Dermis microvascular lymphatic vessel endothelial cell (primary cell): ENCODE measurements around the gene DPM1. TPM values are rescaled to one million over a fixed set of nuclear protein-coding genes. Genes with fewer than 3 reads are reported as not detected.
"Not testable (repeated sequence)": the region's sequence is repeated elsewhere in the genome, so short reads cannot be mapped to it uniquely, and the experiment has no call there.

Source experiments
- DNase-seq, 2 donors: peaks; one replicate each; pipeline versions ENCODE4 v3.0.0 to v3.0.0-alpha.2; 2010; ENCODE audit warnings: low read depth in 2 of 2
- total RNA-seq: library from RNA; depleted of rRNA; stranded (reverse); fragments of >200 nt; gene quantifications from 2 replicates; pipeline ENCODE4 v1.2.1, GENCODE V29; 2014

DPM1 gene
- total RNA-seq, 1 donor from 2014 or later: 45.6 TPM

DNA sequence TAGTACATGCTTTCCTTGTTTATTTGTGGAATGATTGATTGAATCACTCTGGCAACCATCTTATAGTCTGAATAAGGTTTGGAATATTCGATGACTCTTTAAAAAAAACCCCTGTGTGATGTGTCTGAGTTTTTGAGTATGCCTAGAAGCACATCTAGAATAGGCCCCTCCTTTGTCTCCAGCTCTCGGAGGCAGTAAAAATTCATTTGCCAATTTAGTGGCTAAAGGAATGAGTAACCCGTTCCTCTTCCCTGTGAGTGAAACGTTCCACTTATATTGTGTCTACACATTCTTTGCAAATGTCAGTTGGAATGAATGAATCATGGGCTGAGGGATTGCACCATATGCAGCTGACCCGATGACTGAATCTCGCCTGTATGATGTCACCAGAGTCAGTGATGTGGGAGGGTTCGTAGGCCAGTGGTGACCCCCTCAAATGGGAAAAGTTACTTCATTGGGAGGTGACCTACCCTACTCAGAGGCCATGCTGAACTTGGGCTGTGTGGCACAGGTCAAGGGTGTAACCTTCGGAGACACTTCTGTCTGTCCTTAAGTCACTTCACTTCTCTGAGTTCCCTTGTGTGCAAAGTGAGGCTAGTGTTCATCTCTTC lies 21.8 kb upstream of the DPM1 start:
- DNase-seq: peak; percentile 78 to 79

DNA sequence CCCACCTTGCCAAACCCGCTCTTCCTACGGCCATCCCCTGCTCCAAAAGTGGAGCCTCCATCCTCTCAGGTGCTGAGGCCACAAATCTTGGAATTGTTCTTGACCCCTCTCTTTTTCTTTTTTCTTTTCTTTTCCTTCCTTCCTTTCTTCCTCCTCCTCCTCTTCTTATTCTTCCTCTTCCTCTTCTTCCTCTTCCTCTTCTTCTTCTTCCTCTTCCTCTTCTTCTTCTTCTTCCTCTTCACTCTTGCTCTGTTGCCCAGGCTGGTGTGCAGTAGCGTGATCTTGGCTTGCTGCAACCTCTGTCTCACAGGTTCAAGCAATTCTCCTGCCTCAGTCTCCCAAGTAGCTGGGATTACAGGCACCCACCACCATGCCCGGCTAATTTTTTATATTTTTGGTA lies 20.2 kb upstream of the DPM1 start:
- not testable (repeated sequence) for DNase-seq

DNA sequence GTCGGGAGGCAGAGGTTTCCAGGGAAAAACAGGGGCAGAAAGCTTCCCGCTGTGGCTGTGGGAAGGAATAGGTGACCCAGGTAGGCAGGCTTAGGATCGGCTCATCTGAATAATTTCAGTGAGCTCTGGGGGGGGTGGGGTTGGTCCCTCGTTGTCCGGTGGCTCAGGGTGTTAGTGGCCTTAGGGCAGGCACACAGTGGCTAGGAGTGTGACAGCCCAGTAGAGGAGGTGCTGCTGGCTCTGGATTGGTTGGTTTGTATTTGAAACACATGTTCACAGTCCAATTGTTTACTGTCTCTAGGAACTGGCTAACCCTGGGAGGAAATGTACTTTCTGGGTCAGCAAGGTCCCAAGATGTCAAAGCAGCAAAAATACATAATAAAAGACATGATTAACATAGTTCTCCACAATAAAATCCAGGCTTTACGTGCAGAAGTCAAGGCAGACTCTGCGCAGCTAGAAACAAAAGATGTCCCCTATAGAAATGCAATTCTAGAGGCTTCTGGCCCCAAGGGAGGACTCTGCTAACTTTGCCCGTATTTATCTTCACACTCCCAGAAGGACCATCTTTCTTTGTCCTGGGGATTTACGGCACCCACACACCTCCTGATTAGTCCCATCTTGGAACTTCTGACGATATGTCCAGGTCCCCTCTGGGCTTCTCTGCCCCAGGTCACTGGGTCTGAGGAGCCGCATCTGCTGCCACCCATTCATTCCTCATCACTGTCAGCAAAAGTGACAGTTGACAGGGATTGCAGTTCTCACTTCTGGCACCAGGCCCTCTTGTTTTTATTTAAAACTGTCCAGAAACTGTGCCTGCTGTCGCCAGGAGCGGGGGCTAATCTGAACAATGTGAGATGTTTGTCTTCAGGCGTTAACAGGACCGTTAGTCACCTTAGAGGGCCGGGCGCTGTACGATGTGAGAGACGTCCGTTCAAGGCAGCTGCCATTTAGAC lies 19.0 kb upstream of the DPM1 start:
- no peak for DNase-seq

DNA sequence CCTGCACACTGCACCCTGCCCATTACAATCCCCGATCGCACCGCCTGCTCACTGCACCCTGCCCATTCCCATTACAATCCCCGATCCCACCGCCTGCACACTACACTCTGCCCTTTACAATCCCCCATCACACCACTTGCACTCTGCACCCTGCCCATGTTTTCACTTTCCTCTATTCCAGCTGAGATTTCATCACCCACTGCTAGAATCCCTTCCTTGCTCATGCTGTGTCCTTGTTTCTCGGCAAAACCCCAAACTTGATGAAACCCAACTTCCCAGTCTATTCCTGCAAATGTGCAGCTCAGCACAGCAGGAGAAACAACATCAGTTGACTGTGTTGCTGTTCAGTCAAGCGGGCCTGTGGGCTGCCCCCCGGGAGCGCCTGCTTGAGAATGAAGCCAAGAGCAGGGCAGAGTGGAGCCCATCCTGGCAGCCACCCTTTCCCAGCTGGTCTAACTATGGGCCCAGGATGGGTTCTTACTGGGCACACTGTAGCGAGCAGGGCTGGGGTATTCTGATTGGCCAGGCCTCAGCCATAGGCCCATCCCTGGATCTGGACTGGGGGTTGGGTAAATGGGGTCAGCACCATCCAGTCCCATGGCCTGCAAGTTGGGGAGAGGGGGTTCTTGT lies 17.5 kb upstream of the DPM1 start:
- no peak for DNase-seq

DNA sequence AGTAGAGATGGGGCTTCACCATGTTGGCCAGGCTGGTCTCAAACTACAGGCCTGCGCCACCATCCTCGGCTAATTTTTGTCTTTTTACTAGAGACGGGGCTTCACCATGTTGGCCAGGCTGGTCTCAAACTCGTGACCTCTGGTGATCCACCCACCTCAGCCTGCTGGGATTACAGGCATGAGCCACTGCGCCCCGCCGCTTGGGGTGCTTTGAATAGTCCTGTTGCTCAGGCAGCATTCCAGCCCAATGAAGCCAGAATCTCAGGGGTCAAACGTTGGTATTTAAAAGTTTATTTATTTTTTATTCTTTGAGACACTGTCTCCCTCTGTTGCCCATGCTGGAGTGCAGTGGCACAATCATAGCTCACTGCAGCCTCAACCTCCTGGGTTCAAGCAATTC lies 11.6 kb upstream of the DPM1 start:
- no peak for DNase-seq

DNA sequence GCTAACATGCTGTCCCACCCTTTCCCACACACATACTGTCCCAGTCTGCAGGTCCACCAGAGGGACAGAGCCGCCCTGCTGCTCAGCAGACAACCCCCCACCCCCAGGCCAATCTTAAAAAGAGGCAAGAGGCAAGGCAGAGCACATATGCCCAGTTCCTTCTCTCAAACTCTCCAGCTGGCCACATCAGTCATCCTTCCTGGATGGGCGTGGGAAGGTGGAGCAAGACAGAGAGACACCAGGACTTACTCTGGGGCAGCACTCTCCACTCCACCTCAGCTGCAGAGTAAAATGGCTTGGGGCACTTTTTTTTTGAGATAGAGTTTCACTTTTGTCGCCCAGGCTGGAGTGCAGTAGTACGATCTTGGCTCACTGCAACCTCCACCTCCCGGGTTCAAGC lies 11.1 kb upstream of the DPM1 start:
- DNase-seq: no peak

DNA sequence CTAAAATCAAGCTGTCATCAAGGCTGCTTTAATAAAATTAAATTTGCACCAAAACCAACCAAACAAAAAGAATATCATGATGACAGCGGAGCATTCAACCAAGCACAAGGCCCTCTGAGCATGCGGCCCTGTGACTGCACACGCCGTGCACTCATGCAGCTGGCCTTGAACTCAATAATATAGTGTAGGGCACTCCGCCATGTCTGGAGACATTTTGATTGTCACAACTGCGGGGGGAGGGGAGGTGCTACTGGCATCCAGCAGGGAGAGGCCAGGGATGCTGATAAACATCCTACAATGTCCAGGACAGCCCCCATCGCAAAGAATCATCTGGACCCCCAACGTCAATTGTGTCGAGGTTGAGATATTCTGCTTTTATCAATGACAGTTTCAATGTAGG lies 10.0 kb upstream of the DPM1 start:
- no peak for DNase-seq

DNA sequence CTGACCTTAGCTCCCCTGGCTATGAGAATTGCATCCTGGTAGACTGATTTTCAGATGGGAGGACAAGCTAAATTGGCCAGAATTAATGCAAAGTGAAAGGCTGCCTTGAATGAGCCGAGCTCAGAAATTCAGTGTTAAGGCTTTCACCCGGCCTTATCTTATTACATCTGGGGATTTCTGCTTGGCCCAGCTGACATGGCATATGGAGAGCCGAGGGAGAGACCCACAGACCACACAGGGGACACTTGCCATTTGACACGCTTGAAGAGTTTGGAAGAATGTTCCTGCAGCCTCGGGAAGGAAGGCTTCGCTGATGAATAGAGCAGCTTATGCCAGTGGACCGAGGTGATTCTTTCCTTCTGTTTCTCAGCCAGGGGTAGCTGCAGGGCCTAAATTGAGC lies 9.3 kb upstream of the DPM1 start:
- no peak for DNase-seq

DNA sequence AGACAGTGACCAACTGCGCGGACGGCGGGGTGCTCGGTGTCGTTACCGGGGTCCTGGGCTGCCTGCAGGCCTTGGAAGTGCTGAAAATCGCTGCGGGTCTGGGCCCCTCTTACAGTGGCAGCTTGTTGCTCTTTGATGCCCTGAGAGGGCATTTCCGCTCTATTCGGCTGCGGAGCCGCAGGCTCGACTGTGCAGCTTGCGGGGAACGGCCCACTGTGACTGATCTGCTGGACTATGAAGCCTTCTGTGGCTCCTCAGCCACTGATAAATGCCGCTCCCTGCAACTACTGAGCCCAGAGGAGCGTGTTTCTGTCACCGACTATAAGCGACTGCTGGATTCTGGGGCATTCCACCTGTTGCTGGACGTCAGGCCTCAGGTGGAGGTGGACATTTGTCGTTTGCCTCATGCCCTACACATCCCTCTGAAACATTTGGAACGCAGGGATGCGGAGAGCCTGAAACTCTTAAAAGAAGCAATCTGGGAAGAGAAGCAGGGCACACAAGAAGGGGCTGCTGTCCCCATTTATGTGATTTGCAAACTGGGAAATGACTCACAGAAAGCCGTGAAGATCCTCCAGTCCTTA lies 1.3 kb upstream of the DPM1 start:
- no peak for DNase-seq

DNA sequence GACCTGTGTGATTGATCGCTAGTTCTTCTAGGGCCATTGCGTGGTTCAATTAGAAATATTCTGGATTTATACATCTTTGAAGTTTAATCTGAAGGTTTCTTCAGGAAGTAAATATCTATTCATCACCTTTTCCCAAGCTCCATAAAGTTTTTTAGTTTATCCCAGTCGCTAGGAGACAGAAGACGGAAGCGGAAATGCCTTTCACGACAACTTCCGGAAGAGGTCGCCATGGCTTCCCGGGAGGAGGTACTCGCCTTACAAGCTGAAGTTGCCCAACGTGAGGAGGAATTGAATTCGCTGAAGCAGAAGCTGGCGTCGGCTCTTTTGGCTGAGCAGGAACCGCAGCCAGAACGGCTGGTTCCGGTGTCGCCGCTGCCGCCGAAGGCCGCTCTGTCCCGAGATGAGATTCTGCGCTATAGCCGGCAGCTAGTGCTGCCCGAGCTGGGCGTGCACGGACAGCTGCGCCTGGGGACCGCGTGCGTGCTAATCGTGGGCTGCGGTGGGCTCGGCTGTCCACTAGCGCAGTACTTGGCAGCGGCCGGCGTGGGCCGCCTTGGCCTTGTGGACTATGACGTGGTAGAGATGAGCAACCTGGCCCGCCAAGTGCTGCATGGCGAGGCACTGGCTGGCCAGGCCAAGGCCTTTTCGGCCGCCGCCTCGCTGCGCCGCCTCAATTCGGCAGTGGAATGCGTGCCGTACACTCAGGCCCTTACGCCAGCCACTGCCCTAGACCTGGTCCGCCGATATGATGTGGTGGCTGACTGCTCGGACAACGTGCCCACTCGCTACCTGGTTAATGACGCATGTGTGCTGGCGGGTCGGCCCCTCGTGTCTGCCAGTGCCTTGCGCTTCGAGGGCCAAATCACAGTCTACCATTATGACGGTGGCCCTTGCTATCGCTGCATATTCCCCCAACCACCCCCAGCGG lies 547 bp upstream of the DPM1 start, which contains the start of gene MOCS3:
MOCS3 (plus strand) TSS at position 204 of the 928 bp plus-strand sequence; CDS start at position 229, 25 bp downstream.
- DNase-seq: peak; percentile 93 to 94

DNA sequence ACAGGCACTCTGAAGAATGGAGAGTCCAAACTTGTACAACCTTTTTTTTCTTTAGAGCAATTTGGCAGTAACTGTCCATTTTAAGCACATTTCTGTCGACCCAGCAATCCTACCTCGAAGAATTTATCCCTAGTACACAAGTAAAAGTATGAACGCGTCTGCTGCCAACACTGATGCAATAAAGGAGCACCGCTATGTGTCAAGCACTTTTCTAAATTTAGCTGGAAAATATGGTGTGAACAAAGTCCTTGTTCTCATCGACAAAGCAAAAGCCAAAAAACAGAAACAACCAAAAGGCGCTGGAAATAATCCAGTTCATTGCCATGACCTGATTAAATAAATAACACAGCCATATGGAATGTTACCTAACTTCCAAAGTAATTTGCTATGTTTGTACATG lies 1.1 kb downstream of the DPM1 start:
- peak in 1 of 2 donors; percentile 11 for DNase-seq

DNA sequence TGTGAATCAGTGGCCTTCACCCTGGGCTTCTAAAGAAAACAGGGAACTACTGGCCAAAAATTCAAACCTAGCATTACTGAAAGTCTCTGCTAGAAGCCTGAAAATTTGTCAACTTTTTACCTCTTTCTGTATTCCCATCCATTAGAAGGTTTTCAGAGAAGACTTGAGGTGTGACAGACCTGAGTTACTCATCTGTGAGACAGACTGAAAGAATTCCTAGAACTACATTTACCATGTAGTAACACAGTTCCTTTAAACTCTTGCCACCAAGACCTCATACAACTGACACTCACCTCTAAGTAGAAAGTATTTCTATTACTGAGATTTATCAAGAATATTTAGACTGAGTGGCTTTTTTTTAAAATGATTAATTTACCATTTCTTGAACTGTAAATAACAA lies 4.5 kb downstream of the DPM1 start:
- DNase-seq: no peak

DNA sequence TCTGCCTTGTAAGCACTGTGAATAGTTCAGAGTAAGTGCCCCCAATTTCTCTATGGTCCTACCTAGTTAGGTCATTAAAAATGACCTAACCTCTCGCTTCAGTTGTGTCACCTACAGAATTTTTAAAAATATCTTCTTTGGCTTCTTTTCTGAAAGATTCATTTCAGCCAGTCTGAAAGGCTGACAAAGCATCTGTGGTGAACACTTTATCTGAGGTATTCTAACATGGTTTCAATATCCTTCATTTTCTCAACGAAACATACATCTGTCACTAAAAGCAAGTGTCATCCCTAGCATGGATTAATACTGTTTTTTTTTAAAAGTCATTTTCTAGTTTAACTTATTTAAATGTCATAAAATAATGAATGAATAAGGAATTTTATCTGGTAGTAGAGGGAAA lies 5.1 kb downstream of the DPM1 start:
- DNase-seq: no peak

DNA sequence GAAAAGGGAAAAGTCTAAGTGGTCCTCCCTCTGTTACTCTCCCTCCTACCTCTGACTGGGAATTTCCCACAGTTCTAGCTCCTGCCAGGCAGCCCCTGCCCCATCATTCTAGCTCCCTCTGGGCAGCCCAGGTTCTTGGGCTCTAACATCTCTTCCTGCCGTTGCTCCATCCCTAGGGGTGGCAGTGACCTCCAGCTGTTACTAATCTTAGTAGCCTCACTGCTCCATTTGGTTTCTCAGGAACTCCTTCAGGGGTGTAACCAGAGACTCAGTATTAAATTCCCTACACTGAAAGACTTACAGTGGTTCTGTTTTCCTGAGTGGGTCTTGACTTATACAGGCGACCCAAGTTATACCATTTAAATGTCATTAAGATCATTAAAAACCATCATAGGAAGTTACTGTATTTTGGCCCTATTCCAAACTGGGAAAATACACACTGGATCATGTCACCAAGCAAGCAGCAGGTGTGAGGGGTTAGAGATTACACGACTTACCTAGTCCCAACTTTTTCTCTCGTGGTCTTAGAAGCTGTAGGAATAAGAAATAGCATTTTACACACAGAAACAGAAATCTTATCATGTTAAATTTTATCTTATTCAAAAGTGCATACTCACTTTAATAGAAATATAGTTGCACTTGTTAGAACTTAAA lies 10.1 kb downstream of the DPM1 start:
- no peak for DNase-seq

DNA sequence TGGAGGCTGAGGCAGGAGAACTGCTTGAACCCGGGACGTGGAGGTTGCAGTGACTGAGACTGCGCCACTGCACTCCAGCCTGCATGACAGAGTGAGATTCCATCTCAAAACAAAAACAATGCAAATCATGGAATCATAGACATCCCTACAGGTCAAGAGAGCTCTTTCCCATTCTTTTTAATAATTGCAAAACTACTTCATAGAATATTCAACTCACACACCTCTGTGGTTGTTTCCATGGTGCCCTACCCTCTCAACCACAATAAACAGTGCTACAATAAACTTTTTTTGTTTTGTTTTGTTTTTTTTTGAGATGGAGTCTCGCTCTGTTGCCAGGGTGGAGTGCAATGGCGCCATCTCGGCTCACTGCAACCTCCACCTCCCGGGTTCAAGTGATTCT lies 15.3 kb downstream of the DPM1 start:
- DNase-seq: no peak

DNA sequence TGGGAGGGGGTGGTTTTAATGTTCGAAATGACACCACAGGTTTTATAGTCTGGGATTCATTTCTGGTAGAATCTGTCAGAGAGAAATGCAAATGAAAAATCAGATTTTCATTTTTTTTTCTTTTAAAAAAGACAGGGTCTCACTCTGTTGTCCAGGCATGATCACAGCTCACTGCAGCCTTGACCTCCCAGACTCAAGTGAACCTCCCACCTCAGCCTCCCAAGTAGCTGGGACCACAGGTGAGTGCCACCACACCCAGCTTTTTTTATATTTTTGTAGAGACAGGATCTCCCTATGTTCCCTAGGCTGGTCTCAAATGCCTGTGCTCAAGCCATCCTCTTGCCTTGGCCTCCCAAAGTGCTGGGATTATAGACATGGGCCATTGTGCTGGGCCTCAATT lies 24.7 kb downstream of the DPM1 start:
- DNase-seq: no peak

DNA sequence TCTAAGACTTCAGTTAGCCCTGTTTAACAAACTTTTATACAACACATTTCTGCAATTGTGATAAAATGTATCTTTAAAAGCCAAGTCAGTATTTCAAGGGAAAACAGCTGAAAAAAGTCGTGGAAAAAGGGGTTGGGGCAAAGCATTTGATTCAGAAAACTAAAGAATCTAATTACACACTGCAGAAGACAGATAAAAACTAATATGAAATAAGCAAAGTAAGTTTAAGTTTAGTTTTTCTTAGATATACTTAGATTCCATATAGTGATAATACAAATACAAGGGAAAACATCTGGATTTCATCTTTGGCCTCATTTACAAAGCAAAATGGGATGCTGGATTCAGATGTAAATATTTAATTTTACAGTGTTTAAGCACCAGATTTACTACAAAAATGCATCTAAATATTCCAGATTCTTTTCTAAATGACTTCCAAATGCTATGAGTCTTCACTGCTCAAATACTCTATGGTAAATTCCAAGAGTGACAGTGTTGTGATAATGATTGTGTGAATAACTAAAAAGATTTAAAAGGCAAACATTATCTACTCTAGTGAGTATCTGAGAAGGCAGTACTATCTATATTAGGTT lies 25.5 kb downstream of the DPM1 start:
- DNase-seq: no peak

DNA sequence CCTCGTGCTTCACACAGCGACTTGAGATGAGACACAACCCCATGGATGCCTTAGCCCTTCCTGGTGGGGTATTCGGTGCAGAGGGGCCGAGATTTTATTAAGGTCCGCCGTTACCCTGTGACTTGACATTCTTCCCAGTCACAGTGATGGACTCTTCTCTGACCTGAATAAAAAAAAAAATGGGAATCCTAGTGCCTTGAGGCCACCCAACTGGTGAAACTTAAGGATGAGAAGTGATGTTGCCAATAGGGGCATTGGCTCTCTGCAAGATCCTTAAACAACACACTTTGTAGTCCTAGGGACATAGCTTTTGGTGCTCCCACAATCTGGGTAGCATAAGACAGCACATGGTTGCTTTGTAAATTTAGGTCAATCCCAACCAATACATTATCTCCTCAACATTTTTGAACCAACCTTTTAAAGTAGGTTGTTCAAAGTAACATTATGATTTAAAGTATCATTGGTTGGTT lies 26.3 kb downstream of the DPM1 start:
- DNase-seq: no peak

DNA sequence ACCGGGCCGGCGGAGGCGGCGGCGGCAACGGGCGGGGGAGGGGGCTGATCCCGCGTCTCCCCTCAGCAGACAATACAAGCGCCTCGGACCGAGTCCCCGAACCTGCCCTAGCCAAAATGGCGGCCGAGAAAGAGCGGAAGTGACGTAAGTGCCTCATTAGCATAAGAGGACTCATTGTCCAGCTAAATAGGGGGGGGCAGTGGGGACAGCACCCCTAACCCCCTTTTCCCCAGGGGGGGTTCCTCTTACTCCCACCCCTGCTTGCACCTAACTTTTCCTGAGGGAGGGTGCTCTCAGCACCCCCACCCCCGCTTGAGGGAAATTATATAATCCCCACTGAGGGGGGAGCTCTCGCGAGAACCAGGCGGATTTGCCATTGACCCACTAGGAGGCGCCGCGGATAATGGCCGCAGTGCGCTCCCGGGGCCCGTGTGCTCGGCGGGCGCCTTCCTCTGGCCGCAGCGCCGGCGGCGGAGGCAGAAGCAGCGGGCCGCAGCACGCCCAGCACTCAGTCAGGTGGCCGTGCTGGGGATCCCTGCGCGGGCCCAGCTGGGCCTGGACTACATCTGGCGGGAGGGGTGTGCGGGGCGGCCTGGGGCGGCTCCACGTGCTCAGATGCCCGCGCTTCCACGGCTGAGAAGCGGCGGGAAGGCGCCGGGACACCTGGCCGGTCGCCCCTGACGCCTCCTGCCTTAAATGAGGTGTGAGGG lies 26.9 kb downstream of the DPM1 start, which contains the start of gene ADNP:
ADNP (minus strand) TSS at position 132 of the 710 bp plus-strand sequence. CDS start 27,441 bp downstream, outside the sequence.
- DNase-seq: peak; percentile 90 to 96
